ENCODE measurements around the gene MFAP5. TPM values are rescaled to one million over a fixed set of nuclear protein-coding genes. Genes with fewer than 3 reads are reported as not detected.
"Not testable (repeated sequence)": the region's sequence is repeated elsewhere in the genome, so short reads cannot be mapped to it uniquely, and the experiment has no call there.

The MFAP5 gene
- total RNA-seq, 1 experiment from 2014 or later = 0.96 TPM

DNA sequence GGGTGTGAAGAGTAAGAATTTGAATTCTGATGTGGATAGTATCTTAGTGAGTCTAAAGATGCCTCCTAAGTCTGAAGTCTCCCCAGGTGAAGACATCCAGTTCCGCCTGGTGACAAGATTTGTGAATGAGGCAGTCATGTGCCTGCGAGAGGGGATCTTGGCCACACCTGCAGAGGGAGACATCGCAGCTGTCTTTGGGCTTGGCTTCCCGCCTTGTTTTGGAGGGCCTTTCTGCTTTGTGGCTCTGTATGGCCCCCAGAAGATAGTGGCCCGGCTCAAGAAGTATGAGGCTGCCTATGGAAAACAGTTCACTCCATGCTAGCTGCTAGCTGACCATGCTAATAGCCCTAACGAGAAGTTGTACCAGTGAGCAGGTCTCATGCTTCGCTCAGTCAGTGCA is 25.4 kb downstream of the MFAP5 start:
- ChIA-PET CTCF (interaction anchor here (1.0 to 1.4 kb wide), 2 partner anchors 20 to 187 kb away, joined by 3 read pairs; no protein-coding TSS in a partner anchor), POLR2A (no interaction called here)
- Mint-ChIP-seq H3K27ac (peak overlapping the region; percentile 98; the same call in 1 of the 2 replicates), H3K9me3 (peaks cover 16% of the 10 kb centered on the region), H3K4me3 (no peak overlapping the region), H3K4me1 (peaks cover 59% of the 10 kb centered on the region), H3K27me3 (ENCODE audit: low read depth) (peaks cover 27% of the 10 kb centered on the region), H3K36me3 (peaks cover 21% of the 10 kb centered on the region)
- DNase-seq (ENCODE audit: low spot score) (no peak), ATAC-seq (no peak)
- TF ChIP-seq ZNF671 (CRISPR knock-in tag; IDR thresholded peaks at IDR 0.05) = no peak
- TF ChIP-seq, protein P1, sequence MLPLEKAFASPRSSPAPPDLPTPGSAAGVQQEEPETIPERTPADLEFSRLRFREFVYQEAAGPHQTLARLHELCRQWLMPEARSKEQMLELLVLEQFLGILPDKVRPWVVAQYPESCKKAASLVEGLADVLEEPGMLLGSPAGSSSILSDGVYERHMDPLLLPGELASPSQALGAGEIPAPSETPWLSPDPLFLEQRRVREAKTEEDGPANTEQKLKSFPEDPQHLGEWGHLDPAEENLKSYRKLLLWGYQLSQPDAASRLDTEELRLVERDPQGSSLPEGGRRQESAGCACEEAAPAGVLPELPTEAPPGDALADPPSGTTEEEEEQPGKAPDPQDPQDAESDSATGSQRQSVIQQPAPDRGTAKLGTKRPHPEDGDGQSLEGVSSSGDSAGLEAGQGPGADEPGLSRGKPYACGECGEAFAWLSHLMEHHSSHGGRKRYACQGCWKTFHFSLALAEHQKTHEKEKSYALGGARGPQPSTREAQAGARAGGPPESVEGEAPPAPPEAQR (CRISPR knock-in tag; IDR thresholded peaks at IDR 0.05) = no peak
- TF ChIP-seq, protein P2, sequence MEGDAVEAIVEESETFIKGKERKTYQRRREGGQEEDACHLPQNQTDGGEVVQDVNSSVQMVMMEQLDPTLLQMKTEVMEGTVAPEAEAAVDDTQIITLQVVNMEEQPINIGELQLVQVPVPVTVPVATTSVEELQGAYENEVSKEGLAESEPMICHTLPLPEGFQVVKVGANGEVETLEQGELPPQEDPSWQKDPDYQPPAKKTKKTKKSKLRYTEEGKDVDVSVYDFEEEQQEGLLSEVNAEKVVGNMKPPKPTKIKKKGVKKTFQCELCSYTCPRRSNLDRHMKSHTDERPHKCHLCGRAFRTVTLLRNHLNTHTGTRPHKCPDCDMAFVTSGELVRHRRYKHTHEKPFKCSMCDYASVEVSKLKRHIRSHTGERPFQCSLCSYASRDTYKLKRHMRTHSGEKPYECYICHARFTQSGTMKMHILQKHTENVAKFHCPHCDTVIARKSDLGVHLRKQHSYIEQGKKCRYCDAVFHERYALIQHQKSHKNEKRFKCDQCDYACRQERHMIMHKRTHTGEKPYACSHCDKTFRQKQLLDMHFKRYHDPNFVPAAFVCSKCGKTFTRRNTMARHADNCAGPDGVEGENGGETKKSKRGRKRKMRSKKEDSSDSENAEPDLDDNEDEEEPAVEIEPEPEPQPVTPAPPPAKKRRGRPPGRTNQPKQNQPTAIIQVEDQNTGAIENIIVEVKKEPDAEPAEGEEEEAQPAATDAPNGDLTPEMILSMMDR (IDR thresholded peaks at IDR 0.05) = no peak
- no peak for TF ChIP-seq ZNF263 (CRISPR knock-in tag; IDR thresholded peaks at IDR 0.05; ENCODE audit: low read depth)
- no peak for TF ChIP-seq NR2C2 (CRISPR knock-in tag; IDR thresholded peaks at IDR 0.05)
- TF ChIP-seq EMX1 (CRISPR knock-in tag; IDR thresholded peaks at IDR 0.05) = no peak
- no peak for TF ChIP-seq GABPB1 (CRISPR knock-in tag; IDR thresholded peaks at IDR 0.05)
- no peak for TF ChIP-seq CREM (CRISPR knock-in tag; IDR thresholded peaks at IDR 0.05)
- TF ChIP-seq, protein P3, sequence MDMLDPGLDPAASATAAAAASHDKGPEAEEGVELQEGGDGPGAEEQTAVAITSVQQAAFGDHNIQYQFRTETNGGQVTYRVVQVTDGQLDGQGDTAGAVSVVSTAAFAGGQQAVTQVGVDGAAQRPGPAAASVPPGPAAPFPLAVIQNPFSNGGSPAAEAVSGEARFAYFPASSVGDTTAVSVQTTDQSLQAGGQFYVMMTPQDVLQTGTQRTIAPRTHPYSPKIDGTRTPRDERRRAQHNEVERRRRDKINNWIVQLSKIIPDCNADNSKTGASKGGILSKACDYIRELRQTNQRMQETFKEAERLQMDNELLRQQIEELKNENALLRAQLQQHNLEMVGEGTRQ (CRISPR knock-in tag; IDR thresholded peaks at IDR 0.05) = peak; percentile 4; the same call in 1 of the 2 replicates

DNA sequence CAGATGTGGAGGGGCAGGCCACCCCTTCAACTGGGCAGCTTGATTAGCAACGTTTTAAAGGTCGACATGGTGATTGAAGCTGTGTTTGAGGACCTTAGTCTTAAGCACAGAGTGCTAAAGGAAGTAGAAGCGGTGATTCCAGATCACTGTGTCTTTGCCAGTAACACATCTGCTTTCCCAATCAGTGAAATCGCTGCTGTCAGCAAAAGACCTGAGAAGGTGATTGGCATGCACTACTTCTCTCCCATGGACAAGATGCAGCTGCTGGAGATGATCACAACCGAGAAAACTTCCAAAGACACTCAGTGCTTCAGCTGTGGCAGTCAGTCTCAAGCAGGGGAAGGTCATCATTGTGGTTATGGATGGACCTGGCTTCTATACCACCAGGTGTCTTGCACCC is 26.0 kb downstream of the MFAP5 start:
- ChIA-PET POLR2A (no interaction called here), CTCF (interaction anchor here (1.0 kb wide), 1 partner anchor 187 kb away, joined by 3 read pairs; no protein-coding TSS in a partner anchor)
- no peak for ATAC-seq
- Mint-ChIP-seq H3K27me3 (ENCODE audit: low read depth) (peaks cover 27% of the 10 kb centered on the region), H3K9me3 (peaks cover 17% of the 10 kb centered on the region), H3K27ac (peak overlapping the region; percentile 98), H3K4me3 (peak overlapping the region; percentile 47), H3K4me1 (peaks cover 59% of the 10 kb centered on the region), H3K36me3 (peaks cover 21% of the 10 kb centered on the region)
- no peak for DNase-seq (ENCODE audit: low spot score)
- TF ChIP-seq SP1 (CRISPR knock-in tag; conservative IDR thresholded peaks at IDR 0.05) = 0 out of 2 replicates have a peak, but pooled peaks have one; percentile 18
- TF ChIP-seq, protein P4, sequence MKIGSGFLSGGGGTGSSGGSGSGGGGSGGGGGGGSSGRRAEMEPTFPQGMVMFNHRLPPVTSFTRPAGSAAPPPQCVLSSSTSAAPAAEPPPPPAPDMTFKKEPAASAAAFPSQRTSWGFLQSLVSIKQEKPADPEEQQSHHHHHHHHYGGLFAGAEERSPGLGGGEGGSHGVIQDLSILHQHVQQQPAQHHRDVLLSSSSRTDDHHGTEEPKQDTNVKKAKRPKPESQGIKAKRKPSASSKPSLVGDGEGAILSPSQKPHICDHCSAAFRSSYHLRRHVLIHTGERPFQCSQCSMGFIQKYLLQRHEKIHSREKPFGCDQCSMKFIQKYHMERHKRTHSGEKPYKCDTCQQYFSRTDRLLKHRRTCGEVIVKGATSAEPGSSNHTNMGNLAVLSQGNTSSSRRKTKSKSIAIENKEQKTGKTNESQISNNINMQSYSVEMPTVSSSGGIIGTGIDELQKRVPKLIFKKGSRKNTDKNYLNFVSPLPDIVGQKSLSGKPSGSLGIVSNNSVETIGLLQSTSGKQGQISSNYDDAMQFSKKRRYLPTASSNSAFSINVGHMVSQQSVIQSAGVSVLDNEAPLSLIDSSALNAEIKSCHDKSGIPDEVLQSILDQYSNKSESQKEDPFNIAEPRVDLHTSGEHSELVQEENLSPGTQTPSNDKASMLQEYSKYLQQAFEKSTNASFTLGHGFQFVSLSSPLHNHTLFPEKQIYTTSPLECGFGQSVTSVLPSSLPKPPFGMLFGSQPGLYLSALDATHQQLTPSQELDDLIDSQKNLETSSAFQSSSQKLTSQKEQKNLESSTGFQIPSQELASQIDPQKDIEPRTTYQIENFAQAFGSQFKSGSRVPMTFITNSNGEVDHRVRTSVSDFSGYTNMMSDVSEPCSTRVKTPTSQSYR (CRISPR knock-in tag; IDR thresholded peaks at IDR 0.05) = no peak

DNA sequence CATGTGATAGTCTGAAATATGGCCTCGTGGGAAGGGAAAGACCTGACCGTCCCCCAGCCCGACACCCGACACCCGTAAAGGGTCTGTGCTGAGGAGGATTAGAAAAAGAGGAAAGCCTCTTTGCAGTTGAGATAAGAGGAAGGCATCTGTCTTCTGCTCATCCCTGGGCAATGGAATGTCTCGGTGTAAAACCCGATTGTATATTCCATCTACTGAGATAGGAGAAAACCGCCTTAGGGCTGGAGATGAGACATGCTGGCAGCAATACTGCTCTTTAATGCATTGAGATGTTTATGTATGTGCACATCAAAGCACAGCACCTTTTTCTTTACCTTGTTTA is 26.6 kb downstream of the MFAP5 start:
- Mint-ChIP-seq H3K36me3 (peaks cover 21% of the 10 kb centered on the region), H3K4me3 (peak overlapping the region; percentile 47), H3K27ac (peak overlapping the region; percentile 98), H3K9me3 (peaks cover 23% of the 10 kb centered on the region), H3K4me1 (peaks cover 59% of the 10 kb centered on the region), H3K27me3 (ENCODE audit: low read depth) (peaks cover 28% of the 10 kb centered on the region)
- ATAC-seq; DNase-seq (ENCODE audit: low spot score); POLR2A ChIA-PET: not testable (repeated sequence)
- CTCF ChIA-PET = interaction anchor here (1.2 kb wide), 1 partner anchor 21 kb away, joined by 3 read pairs; no protein-coding TSS in a partner anchor

DNA sequence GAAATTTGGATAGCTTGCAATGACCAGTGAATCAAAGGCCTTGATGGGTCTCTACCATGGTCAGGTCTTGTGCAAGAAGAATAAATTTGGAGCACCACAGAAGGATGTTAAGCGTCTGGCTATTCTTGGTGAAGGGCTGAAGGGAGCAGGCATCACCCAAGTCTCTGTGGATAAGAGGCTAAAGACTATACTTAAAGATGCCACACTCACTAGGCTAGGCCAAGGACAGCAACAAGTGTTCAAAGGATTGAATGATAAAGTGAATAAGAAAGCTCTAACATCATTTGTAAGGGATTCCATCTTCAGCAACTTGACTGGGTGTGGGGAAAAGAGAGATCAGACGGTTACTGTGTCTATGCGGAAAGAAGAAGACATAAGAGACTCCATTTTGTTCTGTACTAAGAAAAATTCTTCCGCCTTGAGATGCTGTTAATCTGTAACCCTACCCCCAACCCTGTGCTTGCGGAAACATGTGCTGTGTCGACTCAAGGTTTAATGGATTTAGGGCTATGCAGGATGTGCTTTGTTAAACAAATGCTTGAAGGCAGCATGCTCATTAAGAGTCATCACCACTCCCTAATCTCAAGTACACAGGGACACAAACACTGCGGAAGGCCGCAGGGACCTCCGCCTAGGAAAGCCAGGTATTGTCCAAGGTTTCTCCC is 27.2 kb downstream of the MFAP5 start:
- Mint-ChIP-seq H3K36me3 (peaks cover 21% of the 10 kb centered on the region), H3K4me1 (peaks cover 59% of the 10 kb centered on the region), H3K27ac (peak overlapping the region; percentile 98), H3K9me3 (peaks cover 24% of the 10 kb centered on the region), H3K27me3 (ENCODE audit: low read depth) (peaks cover 28% of the 10 kb centered on the region)
- ATAC-seq = peak; percentile 50
- H3K4me3 Mint-ChIP-seq; POLR2A ChIA-PET; DNase-seq (ENCODE audit: low spot score): not testable (repeated sequence)
- peak; percentile 37; the same call in 1 of the 2 replicates for TF ChIP-seq ZNF423 (CRISPR knock-in tag; IDR thresholded peaks at IDR 0.05)
- TF ChIP-seq, protein P1 (CRISPR knock-in tag; IDR thresholded peaks at IDR 0.05) = peak; percentile 90; the same call in 1 of the 2 replicates
- TF ChIP-seq, protein P5, sequence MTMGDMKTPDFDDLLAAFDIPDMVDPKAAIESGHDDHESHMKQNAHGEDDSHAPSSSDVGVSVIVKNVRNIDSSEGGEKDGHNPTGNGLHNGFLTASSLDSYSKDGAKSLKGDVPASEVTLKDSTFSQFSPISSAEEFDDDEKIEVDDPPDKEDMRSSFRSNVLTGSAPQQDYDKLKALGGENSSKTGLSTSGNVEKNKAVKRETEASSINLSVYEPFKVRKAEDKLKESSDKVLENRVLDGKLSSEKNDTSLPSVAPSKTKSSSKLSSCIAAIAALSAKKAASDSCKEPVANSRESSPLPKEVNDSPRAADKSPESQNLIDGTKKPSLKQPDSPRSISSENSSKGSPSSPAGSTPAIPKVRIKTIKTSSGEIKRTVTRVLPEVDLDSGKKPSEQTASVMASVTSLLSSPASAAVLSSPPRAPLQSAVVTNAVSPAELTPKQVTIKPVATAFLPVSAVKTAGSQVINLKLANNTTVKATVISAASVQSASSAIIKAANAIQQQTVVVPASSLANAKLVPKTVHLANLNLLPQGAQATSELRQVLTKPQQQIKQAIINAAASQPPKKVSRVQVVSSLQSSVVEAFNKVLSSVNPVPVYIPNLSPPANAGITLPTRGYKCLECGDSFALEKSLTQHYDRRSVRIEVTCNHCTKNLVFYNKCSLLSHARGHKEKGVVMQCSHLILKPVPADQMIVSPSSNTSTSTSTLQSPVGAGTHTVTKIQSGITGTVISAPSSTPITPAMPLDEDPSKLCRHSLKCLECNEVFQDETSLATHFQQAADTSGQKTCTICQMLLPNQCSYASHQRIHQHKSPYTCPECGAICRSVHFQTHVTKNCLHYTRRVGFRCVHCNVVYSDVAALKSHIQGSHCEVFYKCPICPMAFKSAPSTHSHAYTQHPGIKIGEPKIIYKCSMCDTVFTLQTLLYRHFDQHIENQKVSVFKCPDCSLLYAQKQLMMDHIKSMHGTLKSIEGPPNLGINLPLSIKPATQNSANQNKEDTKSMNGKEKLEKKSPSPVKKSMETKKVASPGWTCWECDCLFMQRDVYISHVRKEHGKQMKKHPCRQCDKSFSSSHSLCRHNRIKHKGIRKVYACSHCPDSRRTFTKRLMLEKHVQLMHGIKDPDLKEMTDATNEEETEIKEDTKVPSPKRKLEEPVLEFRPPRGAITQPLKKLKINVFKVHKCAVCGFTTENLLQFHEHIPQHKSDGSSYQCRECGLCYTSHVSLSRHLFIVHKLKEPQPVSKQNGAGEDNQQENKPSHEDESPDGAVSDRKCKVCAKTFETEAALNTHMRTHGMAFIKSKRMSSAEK (CRISPR knock-in tag; IDR thresholded peaks at IDR 0.05; ENCODE audit: borderline replicate concordance) = peak; percentile 75; the same call in 1 of the 2 replicates
- TF ChIP-seq, protein P6, sequence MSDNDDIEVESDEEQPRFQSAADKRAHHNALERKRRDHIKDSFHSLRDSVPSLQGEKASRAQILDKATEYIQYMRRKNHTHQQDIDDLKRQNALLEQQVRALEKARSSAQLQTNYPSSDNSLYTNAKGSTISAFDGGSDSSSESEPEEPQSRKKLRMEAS (CRISPR knock-in tag; IDR thresholded peaks at IDR 0.05) = peak; percentile 63; the same call in 1 of the 2 replicates
- CTCF ChIA-PET = interaction anchor here (1.2 kb wide), 1 partner anchor 22 kb away, joined by 3 read pairs; no protein-coding TSS in a partner anchor

All from WTC11 (cell line).